ENCODE measurements around the gene UNC13A. TPM values are rescaled to one million over a fixed set of nuclear protein-coding genes. Genes with fewer than 3 reads are reported as not detected.

The UNC13A gene
- total RNA-seq, 1 experiment from 2014 or later: 5.8 TPM

- BruUV-seq (replicated peaks): no TSS peak
Observed at GRCh38 chr19:17682273-17682672, 5.9 kb downstream of the UNC13A start.

GRCh38 chr19:17681505-17682125 is 6.5 kb downstream of the UNC13A start:
- POLR2A ChIA-PET (ENCODE audit: low non-redundant PET): no interaction called here
- H3K27me3 ChIP-seq (replicated peaks; ENCODE audit: insufficient read depth, low read depth, low read length, poor library complexity): no peaks in the 10 kb centered on the region
- no TSS peak for BruUV-seq (replicated peaks)
- H3K9me3 ChIP-seq (ENCODE audit: low read depth, low read length, poor library complexity, severe bottlenecking): no peaks in the 10 kb centered on the region
- CTCF ChIA-PET: interaction anchor here (0.7 to 1.1 kb wide), 3 partner anchors 85 to 295 kb away, joined by 5 to 8 read pairs (median 5); no protein-coding TSS in a partner anchor
- no peak overlapping the region for H3K27ac ChIP-seq (ENCODE audit: low read depth, low read length, poor library complexity, severe bottlenecking)
- no peak overlapping the region for H3K4me3 ChIP-seq (ENCODE audit: low read depth, low read length, poor library complexity, severe bottlenecking)
- H3K36me3 ChIP-seq (ENCODE audit: insufficient read depth, low read length, poor library complexity, severe bottlenecking): no peaks in the 10 kb centered on the region
- intact Hi-C loops (cut with micrococcal nuclease; ENCODE audit: unreplicated experiment): no loop called here
- no peak for TF ChIP-seq EZH2 (IDR thresholded peaks at IDR 0.05; ENCODE audit: borderline replicate concordance, low read depth, low read length, poor library complexity, severe bottlenecking)
- DNase-seq (ENCODE audit: low spot score): peak; percentile 77
- H3K4me1 ChIP-seq (ENCODE audit: insufficient read depth, low read length, poor library complexity, severe bottlenecking): peaks cover 15% of the 10 kb centered on the region

More at GRCh38 chr19:17682273-17682672, 5.9 kb downstream of the UNC13A start:
- intact Hi-C loops (cut with micrococcal nuclease; ENCODE audit: unreplicated experiment): no loop called here
- Histone ChIP-seq H3K36me3 (ENCODE audit: insufficient read depth, low read length, poor library complexity, severe bottlenecking) (no peaks in the 10 kb centered on the region), H3K27me3 (replicated peaks; ENCODE audit: insufficient read depth, low read depth, low read length, poor library complexity) (no peaks in the 10 kb centered on the region), H3K9me3 (ENCODE audit: low read depth, low read length, poor library complexity, severe bottlenecking) (no peaks in the 10 kb centered on the region), H3K4me1 (ENCODE audit: insufficient read depth, low read length, poor library complexity, severe bottlenecking) (peaks cover 15% of the 10 kb centered on the region), H3K4me3 (ENCODE audit: low read depth, low read length, poor library complexity, severe bottlenecking) (no peak overlapping the region), H3K27ac (ENCODE audit: low read depth, low read length, poor library complexity, severe bottlenecking) (no peak overlapping the region)
- TF ChIP-seq EZH2 (IDR thresholded peaks at IDR 0.05; ENCODE audit: borderline replicate concordance, low read depth, low read length, poor library complexity, severe bottlenecking) (no peak), CTCF (conservative IDR thresholded peaks at IDR 0.05; ENCODE audit: low read depth, low read length) (no peak)
- ChIA-PET CTCF (interaction anchor here (0.7 to 1.1 kb wide), 2 partner anchors 84 to 296 kb away, joined by 5 read pairs; no protein-coding TSS in a partner anchor), POLR2A (ENCODE audit: low non-redundant PET) (interaction anchor here (0.6 kb wide), 1 partner anchor 64 kb away, joined by 3 read pairs; no protein-coding TSS in a partner anchor)
- DNase-seq (ENCODE audit: low spot score): no peak

GRCh38 chr19:17680230-17680722 is 7.9 kb downstream of the UNC13A start:
- Histone ChIP-seq H3K9me3 (ENCODE audit: low read depth, low read length, poor library complexity, severe bottlenecking) (no peaks in the 10 kb centered on the region), H3K27me3 (replicated peaks; ENCODE audit: insufficient read depth, low read depth, low read length, poor library complexity) (no peaks in the 10 kb centered on the region), H3K27ac (ENCODE audit: low read depth, low read length, poor library complexity, severe bottlenecking) (no peak overlapping the region), H3K4me3 (ENCODE audit: low read depth, low read length, poor library complexity, severe bottlenecking) (peak overlapping the region; percentile 10), H3K36me3 (ENCODE audit: insufficient read depth, low read length, poor library complexity, severe bottlenecking) (no peaks in the 10 kb centered on the region), H3K4me1 (ENCODE audit: insufficient read depth, low read length, poor library complexity, severe bottlenecking) (peaks cover 5% of the 10 kb centered on the region)
- ChIA-PET POLR2A (ENCODE audit: low non-redundant PET) (no interaction called here), CTCF (no interaction called here)
- peak; percentile 26 for DNase-seq (ENCODE audit: low spot score)
- BruUV-seq (replicated peaks): no TSS peak
- intact Hi-C loops (cut with micrococcal nuclease; ENCODE audit: unreplicated experiment): no loop called here
- TF ChIP-seq EZH2 (IDR thresholded peaks at IDR 0.05; ENCODE audit: borderline replicate concordance, low read depth, low read length, poor library complexity, severe bottlenecking) (no peak), CTCF (conservative IDR thresholded peaks at IDR 0.05; ENCODE audit: low read depth, low read length) (no peak)
